Kidney tubule cell (primary cell): ENCODE data around the gene CYP51A1.
"Not testable (repeated sequence)": the region's sequence is repeated elsewhere in the genome, so short reads cannot be mapped to it uniquely, and the experiment has no call there.

Experiments
- DNase-seq: peaks from one replicate; pipeline ENCODE4 v3.0.0-alpha.2; 2018; ENCODE audit warnings: low spot score

The CYP51A1 gene

GRCh38 chr7:92131093-92131492, 3.2 kb downstream of the CYP51A1 start:
- no peak for DNase-seq

- DNase-seq = no peak
Observed at GRCh38 chr7:92121681-92122080, 12.6 kb downstream of the CYP51A1 start.

GRCh38 chr7:92119213-92119759, 15.0 kb downstream of the CYP51A1 start:
- no peak for DNase-seq

- no peak for DNase-seq
Observed at GRCh38 chr7:92116949-92117348, 17.3 kb downstream of the CYP51A1 start.

GRCh38 chr7:92115821-92116220, 18.5 kb downstream of the CYP51A1 start:
- DNase-seq = no peak

GRCh38 chr7:92110857-92111256, 23.4 kb downstream of the CYP51A1 start:
- no peak for DNase-seq

GRCh38 chr7:92108821-92109220, 25.5 kb downstream of the CYP51A1 start:
- DNase-seq = no peak

- not testable (repeated sequence) for DNase-seq
Observed at GRCh38 chr7:92102862-92103261, 31.4 kb downstream of the CYP51A1 start.

GRCh38 chr7:92100534-92100933, 33.7 kb downstream of the CYP51A1 start:
- no peak for DNase-seq

- DNase-seq = no peak
Observed at GRCh38 chr7:92095380-92095779, 38.9 kb downstream of the CYP51A1 start.

- no peak for DNase-seq
Observed at GRCh38 chr7:92092210-92092609, 42.1 kb downstream of the CYP51A1 start.

GRCh38 chr7:92088266-92088665, 46.0 kb downstream of the CYP51A1 start:
- DNase-seq = no peak

GRCh38 chr7:92083922-92084321, 50.4 kb downstream of the CYP51A1 start:
- DNase-seq = not testable (repeated sequence)

GRCh38 chr7:92076509-92076908, 57.8 kb downstream of the CYP51A1 start:
- peak; percentile 46 for DNase-seq

- peak; percentile 14 for DNase-seq
Observed at GRCh38 chr7:92075455-92076158, 58.7 kb downstream of the CYP51A1 start.

GRCh38 chr7:92072708-92073107, 61.6 kb downstream of the CYP51A1 start:
- no peak for DNase-seq

- no peak for DNase-seq
Observed at GRCh38 chr7:92072121-92072520, 62.2 kb downstream of the CYP51A1 start.

- no peak for DNase-seq
Observed at GRCh38 chr7:92071032-92071431, 63.2 kb downstream of the CYP51A1 start.

- DNase-seq = no peak
Observed at GRCh38 chr7:92064438-92065029, 69.7 kb downstream of the CYP51A1 start.
